Endothelial cell of umbilical vein (primary cell): ENCODE measurements around the gene IBA57. TPM values are rescaled to one million over a fixed set of nuclear protein-coding genes. Genes with fewer than 3 reads are reported as not detected.

Source experiments
- BruUV-seq: library from RNA; stranded (reverse); fragments of 400-500 nt; replicated peaks from 2 replicates; lab custom pipeline; 2021; lab: Mats Ljungman, UMichigan
- CTCF ChIA-PET: fragments of 300-600, 350-600 bp; sonication (Branson Sonifier 250); formaldehyde crosslinking; loops from one replicate; lab custom pipeline; 2021; ENCODE audit warnings: antibody characterized with exemption, inconsistent platforms; lab: Charles Lee
- POLR2A ChIA-PET: fragments of 300-600, 350-600 bp; sonication (Branson Sonifier 250); formaldehyde crosslinking; loops from one replicate; lab custom pipeline; 2021; ENCODE audit warnings: antibody characterized with exemption, inconsistent platforms; lab: Charles Lee
- DNase-seq: peaks from one replicate; pipeline ENCODE4 v3.0.0-alpha.2; 2011; ENCODE audit warnings: low read depth, low spot score
- FAIRE-seq: peaks from 2 replicates; lab custom pipeline; 2011; peaks lifted over from hg19 to GRCh38; lab: Jason Lieb, UNC
- H2AFZ ChIP-seq: 2 replicates; pipeline ENCODE4 v1.6.0; 2012; ENCODE audit warnings: low read depth, low read length, control low read depth, inconsistent platforms
- H3K27ac ChIP-seq: 2 replicates; pipeline ENCODE4 v1.5.1; 2011; ENCODE audit warnings: low read depth, mild to moderate bottlenecking, control low read depth, low read length, moderate library complexity; ENCODE audit not compliant: insufficient read depth
- H3K27me3 ChIP-seq, 2 experiments: 2 replicates each; pipeline versions ENCODE4 v1.6.0 to v1.6.1; 2011; ENCODE audit warnings: low read length in 2 of 2, mixed read lengths in 1 of 2; ENCODE audit not compliant: control insufficient read depth in 2 of 2, insufficient read depth in 2 of 2
- H3K36me3 ChIP-seq, 2 experiments: 2 replicates in 1 of 2; 3 replicates in 1 of 2; pipeline ENCODE4 v1.5.1; 2011; ENCODE audit warnings: low read length in 2 of 2, mild to moderate bottlenecking in 1 of 2, moderate library complexity in 1 of 2; ENCODE audit not compliant: control insufficient read depth in 2 of 2, insufficient read depth in 2 of 2; ENCODE audit errors: extremely low read depth in 1 of 2
- H3K4me1 ChIP-seq: 3 replicates; pipeline ENCODE4 v1.5.1; 2011; ENCODE audit warnings: mild to moderate bottlenecking, low read length; ENCODE audit not compliant: control insufficient read depth, insufficient read depth; ENCODE audit errors: extremely low read depth
- H3K4me2 ChIP-seq: 2 replicates; pipeline ENCODE4 v1.6.1; 2011; ENCODE audit warnings: low read length, control low read depth, mixed read lengths; ENCODE audit not compliant: insufficient read depth
- H3K4me3 ChIP-seq, 3 experiments: fragments of 200-600 bp in 1 of 3; sonication (generic), shearing (Covaris generic) in 1 of 3; replicated peaks in 1 of 3; 2 replicates each; pipeline ENCODE4 v1.5.1; 2011 to 2016; ENCODE audit warnings: control low read depth in 3 of 3, low read length in 3 of 3, mild to moderate bottlenecking in 2 of 3, inconsistent platforms in 1 of 3, low read depth in 1 of 3, moderate library complexity in 1 of 3; ENCODE audit not compliant: insufficient read depth in 1 of 3
- H3K79me2 ChIP-seq: 2 replicates; pipeline ENCODE4 v1.6.0; 2012; ENCODE audit warnings: low read length, inconsistent platforms; ENCODE audit not compliant: control insufficient read depth, insufficient read depth
- H3K9ac ChIP-seq: replicated peaks from 2 replicates; pipeline ENCODE3; 2011; ENCODE audit warnings: low read length, control low read depth; ENCODE audit not compliant: insufficient read depth; ENCODE audit errors: extremely low read depth
- H3K9me1 ChIP-seq: replicated peaks from 3 replicates; pipeline ENCODE4 v1.6.0; 2011; ENCODE audit warnings: mild to moderate bottlenecking, low read length; ENCODE audit not compliant: control insufficient read depth, insufficient read depth; ENCODE audit errors: extremely low read depth
- H3K9me3 ChIP-seq: replicated peaks from 2 replicates; pipeline ENCODE4 v1.5.1; 2012; ENCODE audit warnings: low read length, inconsistent platforms; ENCODE audit not compliant: control insufficient read depth, insufficient read depth
- H4K20me1 ChIP-seq: replicated peaks from 2 replicates; pipeline ENCODE3; 2011; ENCODE audit warnings: mild to moderate bottlenecking, low read length; ENCODE audit not compliant: control insufficient read depth, insufficient read depth; ENCODE audit errors: extremely low read depth
- CTCF ChIP-seq, 2 donors: IDR thresholded peaks; 1 replicate in 1 of 2; 2 replicates in 1 of 2; pipeline ENCODE4 v1.5.1; 2011; ENCODE audit warnings: low read length in 2 of 2, mild to moderate bottlenecking in 2 of 2, moderate library complexity in 2 of 2, control low read depth in 1 of 2, inconsistent platforms in 1 of 2, low read depth in 1 of 2; ENCODE audit not compliant: insufficient read depth in 1 of 2; ENCODE audit errors: extremely low read depth in 1 of 2
- GATA2 ChIP-seq: IDR thresholded peaks from 2 replicates; pipeline ENCODE4 v1.7.0; 2011; ENCODE audit warnings: low read depth, mild to moderate bottlenecking, moderate library complexity, mixed read lengths, low read length; ENCODE audit not compliant: insufficient read length, insufficient read depth
- JUN ChIP-seq: IDR thresholded peaks from 2 replicates; pipeline ENCODE4 v1.6.1; 2011; ENCODE audit warnings: borderline replicate concordance, low read depth; ENCODE audit not compliant: insufficient read length, insufficient read depth
- MAX ChIP-seq: IDR thresholded peaks from 2 replicates; pipeline ENCODE4 v1.6.1; 2011; ENCODE audit not compliant: insufficient read depth, insufficient read length
- MYC ChIP-seq: IDR thresholded peaks from one replicate; pipeline ENCODE4 v1.6.1; 2011; ENCODE audit warnings: mild to moderate bottlenecking, low read depth, low read length
- POLR2A ChIP-seq: IDR thresholded peaks from 2 replicates; pipeline ENCODE4 v1.6.1; 2012; ENCODE audit warnings: low read depth, mild to moderate bottlenecking, control low read depth, low read length
- POLR2AphosphoS5 ChIP-seq: IDR thresholded peaks from 2 replicates; pipeline ENCODE4 v1.6.1; 2012; ENCODE audit warnings: low read depth, mild to moderate bottlenecking, control low read depth, low read length, moderate library complexity; ENCODE audit not compliant: insufficient read depth
- dilution Hi-C: fragments of 300-500 bp; cut with MboI; formaldehyde crosslinking; loops from one replicate; pipeline ENCODE4 v1.15.0; 2019; ENCODE audit warnings: low sequenced_read_pairs; ENCODE audit not compliant: extremely low pct_ligation_motif_present
- intact Hi-C: fragments of 100-400 bp; cut with micrococcal nuclease; formaldehyde crosslinking; loops from one replicate; pipeline ENCODE4 v1.10.0; 2022
- polyA plus RNA-seq, 4 experiments: library from polyadenylated mRNA; depleted of rRNA in 3 of 4; stranded (reverse) in 3 of 4; unstranded in 1 of 4; fragments of >200 nt; gene quantifications; 2 replicates each; pipeline versions ENCODE4 v1.2.1 to v1.2.3, GENCODE V29; 2011 to 2012; ENCODE audit warnings: missing spikeins in 1 of 4
- total RNA-seq: library from RNA; stranded (reverse); gene quantifications from 2 replicates; pipeline ENCODE4 v1.2.3, GENCODE V29; 2021

IBA57 gene
- total and polyA plus RNA-seq, 2 donors (not counting 3 experiments of a cell fraction or from before 2014, with no cell fraction given): 3.4 to 7.7 TPM

GRCh38 chr1:228206582-228207351 lies 41.2 kb downstream of the IBA57 start:
- Histone ChIP-seq H3K4me2 (no peak overlapping the region), H3K36me3 (no peaks in the 10 kb centered on the region), H4K20me1 (no peaks in the 10 kb centered on the region), H3K27ac (no peak overlapping the region), H3K4me3 (no peak overlapping the region), H2AFZ (no peak overlapping the region), H3K9me3 (no peaks in the 10 kb centered on the region), H3K79me2 (no peaks in the 10 kb centered on the region), H3K9me1 (no peaks in the 10 kb centered on the region), H3K4me1 (no peaks in the 10 kb centered on the region), H3K27me3 (peaks cover 0 to 4% of the 10 kb centered on the region in 2 experiments), H3K9ac (no peak overlapping the region)
- CTCF ChIA-PET: no interaction called here
- DNase-seq (no peak), FAIRE-seq (no peak)
- TF ChIP-seq POLR2A (no peak), GATA2 (no peak), JUN (no peak), POLR2AphosphoS5 (no peak), CTCF (IDR thresholded peaks at IDR 0.05; ENCODE audit: extremely low read depth in 1 of 2, insufficient read depth in 1 of 2, low read depth in 1 of 2, low read length in 2 of 2) (no peak), MYC (no peak), MAX (no peak)
- no TSS peak for BruUV-seq
- POLR2A ChIA-PET: no interaction called here
- intact Hi-C loops (no loop called here), dilution Hi-C loops (no loop called here)
